Hematopoietic multipotent progenitor cell treated with erythropoietin and hydrocortisone succinate and interleukin-3 and kit ligand, for 15 days (in vitro differentiated cells): Measurements from ENCODE around the gene PBX1.
A peak's percentile ranks its signal among the peaks of the same experiment; 100 is the strongest.

Experiments used
- DNase-seq: peaks from one replicate; pipeline ENCODE4 v3.0.0-alpha.2; 2015; ENCODE audit warnings: low spot score

PBX1 gene

DNA sequence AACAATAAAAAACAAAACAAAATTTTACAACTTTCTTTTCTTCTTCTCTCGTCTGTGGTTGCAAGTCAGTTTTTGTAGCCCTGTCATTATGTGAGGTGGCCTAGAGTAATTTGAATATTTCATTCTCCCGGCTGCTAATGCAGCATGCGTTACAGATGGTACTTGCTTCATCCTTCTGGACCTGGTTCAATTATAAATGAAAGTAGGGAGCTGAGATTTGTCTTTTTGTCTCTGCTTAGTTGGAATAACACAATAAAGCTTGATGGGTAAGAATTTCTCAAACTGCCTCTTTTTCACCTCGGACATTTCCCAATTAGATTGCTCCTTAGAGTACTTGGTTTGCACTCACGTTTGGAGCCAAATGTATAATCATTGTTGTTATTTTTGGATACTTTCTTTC, 201.6 kb downstream of the PBX1 start:
- DNase-seq = no peak

DNA sequence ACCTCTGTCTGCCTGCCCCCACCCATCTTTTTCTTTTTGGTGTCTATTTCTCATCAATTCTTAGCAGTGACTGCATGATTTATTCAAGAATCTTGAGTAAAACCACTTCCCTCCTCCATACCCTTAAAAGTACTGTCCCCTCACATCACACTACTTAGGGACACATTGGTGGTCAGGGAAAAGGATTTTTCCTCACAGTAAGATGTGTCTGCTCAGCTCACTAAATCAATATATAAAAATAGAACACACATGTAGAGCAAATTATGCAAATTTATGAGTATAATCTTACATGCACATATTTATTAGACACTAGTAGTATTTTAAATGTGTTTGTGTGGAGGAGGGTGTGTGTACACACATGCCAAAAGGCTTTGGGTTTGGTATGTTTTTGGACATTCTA, 202.0 kb downstream of the PBX1 start:
- no peak for DNase-seq

DNA sequence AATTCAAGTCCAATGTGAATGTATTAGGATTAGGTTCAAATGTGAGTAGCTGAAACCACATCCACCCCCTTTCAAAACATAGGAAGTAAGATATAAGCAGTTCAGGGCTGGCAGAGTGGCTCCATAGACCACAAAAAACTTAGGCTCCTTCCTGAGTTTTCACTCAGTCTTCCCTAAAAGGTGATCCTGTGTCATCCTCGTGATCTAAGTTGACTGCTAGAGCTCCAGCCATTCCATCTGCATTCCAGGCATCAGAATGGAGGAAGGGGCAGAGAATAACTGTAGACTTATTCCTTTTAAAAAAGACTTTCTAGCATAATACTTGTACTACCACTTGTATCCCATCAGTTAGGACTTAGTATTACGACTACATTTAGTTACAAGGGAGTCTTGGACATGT, 204.1 kb downstream of the PBX1 start:
- no peak for DNase-seq

DNA sequence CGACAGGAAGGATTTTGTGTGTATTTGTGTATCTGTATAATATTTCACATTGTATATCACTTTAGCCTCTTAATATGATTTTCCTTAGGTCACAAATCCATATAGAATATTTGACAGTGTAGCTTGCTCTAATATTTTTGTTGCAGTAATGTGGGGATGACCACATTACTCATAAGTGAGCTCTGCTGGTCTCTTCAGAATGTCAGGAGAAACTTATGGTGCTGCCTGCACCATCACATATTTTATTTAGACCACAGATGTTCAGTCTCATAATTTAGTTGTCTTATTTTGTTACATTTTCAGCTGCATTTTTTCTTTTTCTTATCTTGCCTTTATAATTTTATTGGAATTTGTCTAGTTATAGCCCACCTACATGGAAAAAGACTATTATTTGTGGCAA, 205.3 kb downstream of the PBX1 start:
- DNase-seq = no peak

DNA sequence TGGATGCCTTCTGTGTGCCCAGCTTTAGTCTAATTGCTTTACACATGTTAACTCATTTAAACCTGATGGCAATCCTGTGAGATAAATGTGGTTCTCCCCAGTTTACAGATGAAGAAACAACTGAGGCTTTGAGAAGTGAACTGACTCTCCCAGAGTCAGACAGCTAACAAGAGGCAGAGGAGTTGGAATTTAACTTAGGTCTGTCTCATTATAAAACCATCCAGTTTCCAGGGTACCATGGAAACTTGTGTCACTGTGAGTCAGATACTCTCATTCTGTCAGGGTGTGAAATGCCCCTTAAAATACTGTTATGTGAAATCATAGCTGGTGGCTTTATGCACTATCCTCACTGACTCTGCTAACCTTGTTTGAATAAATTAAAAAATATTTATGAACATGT, 206.6 kb downstream of the PBX1 start:
- no peak for DNase-seq

DNA sequence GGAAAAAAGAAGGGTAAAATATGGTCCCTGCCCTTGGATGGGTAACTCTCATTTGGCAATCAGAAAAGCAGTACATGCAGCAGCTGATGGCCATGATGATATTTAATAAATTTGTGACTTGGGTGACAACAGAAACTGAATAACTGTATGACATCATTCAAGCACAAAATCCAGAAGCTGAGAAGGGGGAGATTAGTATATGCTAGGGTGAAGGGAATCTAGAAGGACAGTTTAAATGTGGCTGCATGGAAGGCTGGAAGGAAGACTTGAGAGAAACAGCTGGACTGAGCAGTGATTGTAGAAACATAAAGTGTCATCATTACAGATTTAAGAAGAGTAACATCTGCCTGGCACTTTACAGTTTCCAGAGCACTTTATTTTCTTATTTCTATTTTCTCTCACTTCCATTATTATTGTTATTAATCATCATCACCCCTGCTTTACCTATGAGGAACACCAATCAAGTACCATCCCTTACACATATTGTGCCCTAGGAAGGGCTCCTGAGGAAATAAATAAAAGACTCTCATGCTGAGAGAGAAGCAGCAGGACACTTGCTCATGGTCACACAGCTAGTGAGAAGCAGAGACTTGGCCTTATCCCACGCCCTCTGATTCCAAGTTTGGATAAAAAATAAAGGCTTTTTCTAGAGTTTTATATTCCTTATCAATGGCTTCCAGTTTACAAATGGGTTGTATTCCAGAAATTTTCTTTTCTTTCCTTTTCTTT, 207.2 kb downstream of the PBX1 start:
- no peak for DNase-seq

DNA sequence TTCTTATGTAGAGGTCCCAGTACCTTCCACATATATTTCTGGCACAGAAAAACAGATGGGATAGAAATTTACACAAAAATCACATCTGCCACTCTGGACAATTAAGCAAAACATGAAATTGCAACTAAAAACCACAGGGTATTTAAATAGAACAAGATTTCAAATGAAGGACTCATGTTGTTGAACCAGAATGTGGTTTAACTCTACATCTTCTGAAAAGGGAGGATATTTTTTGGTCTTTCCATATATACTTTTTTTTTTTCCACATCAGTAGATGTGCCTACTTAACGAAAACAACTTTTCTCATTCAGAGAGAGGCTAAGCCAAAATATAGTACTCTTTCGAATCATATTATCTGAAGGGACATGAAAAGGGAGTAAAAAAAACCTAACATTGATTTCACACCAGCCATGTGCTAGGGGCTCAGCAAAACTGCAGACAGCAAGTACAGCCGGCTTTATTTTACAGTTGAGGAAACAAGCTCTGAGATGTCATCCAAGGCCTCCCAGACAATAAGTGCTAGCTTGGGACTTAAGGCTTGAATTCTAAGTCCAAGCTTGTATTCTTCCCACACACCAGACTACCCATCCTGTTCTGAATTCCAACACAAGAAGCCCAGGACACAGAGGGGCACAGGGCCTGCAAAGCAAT, 208.9 kb downstream of the PBX1 start:
- no peak for DNase-seq

DNA sequence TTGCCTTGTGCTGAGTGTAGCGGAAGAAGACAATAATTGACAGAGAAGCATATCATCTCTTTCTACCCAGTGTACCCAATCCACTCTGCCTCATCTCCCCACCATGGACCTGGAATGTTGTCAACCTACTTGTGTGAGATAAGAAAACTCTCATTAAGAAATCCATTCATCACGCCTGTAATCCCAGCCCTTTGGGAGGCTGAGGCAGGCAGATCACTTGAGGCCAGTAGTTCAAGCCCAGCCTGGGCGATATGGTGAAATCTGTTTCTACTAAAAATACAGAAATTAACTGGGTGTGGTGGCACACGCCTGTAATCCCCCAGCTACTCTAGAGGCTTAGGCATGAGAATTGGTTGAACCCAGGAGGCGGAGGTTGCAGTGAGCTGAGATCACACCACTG, 209.6 kb downstream of the PBX1 start:
- no peak for DNase-seq

DNA sequence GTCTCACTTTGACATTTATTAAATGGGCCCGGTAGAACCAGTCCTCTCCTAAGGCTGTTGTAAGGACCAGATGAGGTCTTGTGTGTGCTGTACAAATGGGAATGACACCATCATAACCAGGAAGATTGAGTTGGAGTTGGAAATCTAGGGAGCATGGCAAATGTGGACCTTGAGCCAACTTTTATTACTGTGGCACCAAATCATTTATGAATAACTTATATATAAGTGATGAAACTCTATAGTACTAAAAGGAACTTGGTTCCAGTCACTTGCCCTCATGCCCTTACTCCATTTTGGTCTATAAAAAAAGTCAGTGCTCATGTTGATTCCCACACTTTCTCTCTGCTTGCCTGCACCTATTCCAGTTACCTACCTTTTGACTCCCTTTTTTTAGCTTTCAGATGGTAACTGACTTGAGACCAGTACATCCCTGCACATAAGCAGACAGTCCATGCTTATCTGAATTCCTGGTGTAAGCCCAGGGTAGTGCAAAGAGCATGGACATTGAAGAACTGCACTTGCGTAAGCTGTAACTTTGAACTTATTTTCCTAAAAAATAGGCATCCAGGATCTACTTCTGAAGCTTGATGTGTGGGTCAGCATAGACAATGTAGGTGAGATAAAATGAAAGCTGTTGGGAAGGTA, 210.6 kb downstream of the PBX1 start:
- DNase-seq = no peak

DNA sequence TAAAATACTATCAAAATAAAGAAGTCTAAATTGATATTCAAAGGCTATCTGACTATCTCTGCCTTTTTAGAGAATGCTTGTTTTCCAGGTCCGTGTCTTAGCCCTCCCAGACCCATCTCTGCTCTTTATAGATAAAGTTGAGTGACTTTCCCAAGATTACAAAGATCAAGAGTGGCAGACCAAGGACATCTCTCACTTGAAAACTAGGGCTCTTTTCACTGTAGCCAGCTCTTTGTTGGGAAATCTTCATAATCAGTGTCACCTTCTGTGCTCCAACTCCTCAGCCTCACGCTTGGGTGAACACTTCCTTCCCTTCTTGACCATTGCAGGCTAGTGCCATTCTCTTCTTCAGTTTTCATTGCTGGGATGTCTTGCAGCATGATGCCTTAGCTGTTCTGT, 211.1 kb downstream of the PBX1 start:
- no peak for DNase-seq

DNA sequence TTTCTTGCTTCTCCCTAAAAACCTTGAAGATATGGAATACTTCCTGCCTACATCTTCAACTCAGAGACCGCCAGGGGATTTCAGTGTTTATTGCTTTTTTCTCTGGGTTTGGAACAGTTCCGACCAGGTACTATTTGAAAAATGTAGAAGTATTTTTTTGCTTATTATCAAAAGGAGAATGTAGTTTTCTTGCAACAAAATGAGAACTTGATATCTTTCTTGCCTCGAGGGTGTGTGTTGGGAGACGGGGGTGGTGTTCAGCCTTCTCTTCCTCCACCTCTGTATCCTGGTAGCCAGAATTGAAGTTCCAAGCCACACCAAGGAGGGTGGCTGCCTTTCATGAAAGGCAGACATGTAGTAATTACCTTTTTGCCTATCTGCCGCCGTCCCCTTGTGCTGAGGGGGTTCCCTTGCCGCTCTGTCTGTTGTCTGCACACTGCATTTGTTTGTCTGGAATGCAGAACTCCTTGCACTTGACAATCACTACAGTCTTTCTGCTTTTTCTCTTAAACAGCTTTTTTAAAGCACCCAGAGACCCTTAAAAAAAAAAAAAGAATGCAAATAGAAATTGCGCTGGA, 212.1 kb downstream of the PBX1 start:
- DNase-seq = no peak

DNA sequence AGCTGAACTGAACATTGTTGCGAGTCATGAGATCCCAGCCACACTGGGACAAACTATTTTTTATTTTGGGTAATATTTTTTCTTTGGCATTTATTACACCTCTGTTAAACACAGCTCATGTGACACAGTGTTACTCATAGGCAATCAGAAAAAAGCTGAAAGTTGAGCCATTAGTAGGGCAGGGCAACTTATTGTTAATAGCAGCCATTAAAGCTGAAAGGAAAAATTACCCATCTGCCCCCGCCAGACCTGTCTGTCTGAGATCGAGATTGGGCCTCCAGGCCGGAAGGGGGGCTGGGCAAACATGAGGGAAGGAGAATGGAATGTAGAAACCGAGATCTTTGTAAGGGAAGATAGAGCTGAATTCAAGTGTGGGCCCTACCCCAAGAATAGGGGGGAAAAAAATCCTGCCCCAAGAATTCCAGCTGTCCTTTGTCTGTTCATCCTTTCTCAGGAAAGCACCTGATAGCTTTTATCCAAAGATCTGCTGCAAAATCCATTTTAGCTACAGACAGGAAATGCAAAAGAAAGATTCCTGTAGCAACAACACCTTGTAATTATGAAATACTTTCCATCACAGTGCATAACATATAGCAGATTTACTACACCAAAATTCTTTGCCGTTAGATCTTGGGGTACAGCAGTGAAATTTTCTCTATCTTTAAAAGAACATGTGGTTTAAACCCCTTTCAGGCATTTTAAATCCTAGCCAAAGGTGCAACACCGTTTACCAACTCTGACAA, 212.8 kb downstream of the PBX1 start:
- DNase-seq = no peak

DNA sequence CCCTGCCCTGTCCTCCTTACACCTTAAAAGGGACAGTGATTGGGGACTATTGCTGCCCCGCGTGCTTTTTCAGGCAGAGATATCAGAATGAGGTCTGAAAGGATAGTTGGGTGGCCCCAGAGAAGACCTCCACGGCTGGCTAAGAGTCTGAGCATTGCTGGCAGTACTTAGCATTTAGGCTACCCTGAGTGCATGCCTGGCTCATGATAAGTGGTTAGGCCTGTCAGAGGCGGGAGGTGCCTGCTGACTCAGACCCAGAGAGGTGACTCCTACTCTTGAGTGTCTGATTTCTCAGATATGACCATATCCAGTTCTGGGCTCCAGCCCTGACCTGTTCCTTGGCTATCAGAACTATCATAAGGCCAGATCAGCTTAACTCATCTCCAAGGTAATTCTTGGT, 213.7 kb downstream of the PBX1 start:
- peak; percentile 19 for DNase-seq

DNA sequence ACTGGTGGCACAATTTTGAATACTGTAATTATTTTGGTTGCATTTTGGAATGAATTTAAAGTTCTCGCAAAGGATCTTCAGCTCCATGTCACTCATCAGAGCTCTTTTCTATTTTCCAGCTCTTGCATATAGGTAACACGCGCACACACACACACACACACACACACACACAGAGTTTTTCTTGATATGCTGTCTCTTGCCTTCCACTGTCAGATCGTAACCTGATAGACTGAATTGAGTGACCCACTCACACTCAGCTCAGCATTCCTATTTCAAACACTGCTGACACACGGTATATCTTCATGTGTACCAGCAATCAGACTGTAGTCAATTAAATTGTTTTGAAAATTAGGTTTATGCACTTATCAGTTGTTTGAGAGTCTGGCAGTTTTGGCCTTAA, 214.1 kb downstream of the PBX1 start:
- DNase-seq = no peak

DNA sequence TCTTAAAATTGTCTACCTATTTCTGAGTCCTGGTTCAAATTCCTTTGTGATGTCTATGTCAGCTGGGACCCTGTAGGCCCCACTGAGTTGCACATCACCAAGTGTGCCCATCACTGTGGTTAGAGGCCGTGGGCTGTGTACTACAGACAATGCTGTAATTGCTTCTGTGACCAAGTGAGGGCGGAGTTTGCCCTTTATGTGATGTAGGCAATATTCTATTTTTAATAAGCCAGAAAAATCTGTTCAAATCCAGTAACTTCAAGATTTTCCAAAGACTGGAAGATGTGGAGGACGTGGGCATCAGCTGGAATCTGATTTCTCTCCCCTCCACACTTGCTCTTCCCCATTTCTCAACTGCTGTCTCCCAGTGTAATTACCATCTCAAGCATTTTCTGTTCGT, 215.4 kb downstream of the PBX1 start:
- no peak for DNase-seq

DNA sequence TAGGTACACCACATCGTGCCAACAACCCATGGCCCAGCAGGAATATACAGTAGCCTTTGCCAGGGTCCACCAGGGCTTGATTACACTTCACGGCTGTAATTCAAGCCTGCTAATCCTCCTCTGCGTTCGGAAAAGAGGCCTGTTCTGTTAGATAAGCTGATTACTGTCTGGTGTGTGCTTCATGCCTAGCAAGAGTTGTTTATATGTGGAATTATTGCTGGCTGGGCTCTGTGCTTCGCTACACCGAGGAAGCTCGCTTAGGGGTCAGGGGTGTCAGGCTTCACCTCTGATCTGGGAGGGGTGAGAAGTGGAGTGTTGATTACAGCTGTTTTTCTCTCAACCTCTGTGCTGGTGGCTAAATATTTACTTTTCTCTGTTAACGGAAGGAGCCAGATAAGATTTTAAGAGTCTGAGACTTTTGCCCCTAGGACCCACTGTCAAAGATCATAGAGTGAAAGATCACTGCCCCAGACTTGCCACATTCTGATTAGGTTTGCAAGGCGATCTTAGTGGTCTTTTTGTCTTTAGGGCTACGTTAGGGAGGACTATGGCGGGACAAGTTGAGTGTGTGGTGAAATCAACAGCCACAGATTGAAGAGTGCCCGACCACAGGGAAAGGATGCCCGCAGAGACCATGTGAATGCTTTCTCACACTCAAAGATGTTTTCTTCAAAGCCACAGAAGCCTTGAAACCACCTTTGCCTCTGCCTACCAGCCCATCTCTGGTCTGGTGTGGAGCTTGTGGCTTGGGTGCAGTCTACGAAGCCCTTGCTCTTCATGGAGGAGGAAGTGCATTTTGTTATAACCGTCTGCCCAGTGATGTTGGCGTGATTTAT, 216.1 kb downstream of the PBX1 start:
- DNase-seq = no peak

DNA sequence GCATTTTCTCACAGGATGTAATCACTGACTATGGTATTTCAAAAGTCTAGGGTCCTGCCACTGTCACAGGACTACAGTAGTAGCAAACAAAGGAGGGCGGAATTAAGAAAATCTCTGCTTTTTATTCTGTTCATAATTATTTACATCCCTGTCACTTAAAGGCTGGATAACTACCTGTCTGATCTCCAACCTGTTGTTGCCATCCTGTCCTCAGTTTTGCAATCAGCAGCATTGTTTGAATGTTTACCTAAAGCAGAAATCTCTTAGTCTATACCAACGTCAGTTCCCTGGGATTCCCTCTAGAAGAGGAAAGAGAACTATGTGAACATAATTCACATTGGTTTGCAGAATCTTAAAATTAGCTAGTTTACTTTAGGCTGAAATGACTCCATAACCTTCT, 218.5 kb downstream of the PBX1 start:
- no peak for DNase-seq

DNA sequence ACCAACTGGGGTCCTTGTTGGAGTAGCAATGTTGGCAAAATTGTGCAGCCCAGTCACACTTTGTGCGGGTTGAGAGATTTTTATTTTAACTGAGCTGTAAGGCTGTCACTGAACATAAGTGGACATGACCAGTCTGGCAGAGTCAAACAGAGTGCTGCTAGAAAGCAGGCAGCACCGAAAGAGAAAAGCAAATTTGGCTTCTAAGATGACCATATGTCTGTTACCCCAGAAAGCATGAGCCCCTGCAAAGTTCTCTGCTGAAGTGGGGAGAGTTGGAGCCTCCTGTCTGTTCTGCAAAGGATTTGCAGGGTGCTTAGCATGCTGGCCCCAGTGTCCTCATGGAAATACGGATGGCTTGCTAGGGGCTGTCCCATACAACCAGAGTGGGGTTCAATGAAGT, 220.4 kb downstream of the PBX1 start:
- DNase-seq = no peak

DNA sequence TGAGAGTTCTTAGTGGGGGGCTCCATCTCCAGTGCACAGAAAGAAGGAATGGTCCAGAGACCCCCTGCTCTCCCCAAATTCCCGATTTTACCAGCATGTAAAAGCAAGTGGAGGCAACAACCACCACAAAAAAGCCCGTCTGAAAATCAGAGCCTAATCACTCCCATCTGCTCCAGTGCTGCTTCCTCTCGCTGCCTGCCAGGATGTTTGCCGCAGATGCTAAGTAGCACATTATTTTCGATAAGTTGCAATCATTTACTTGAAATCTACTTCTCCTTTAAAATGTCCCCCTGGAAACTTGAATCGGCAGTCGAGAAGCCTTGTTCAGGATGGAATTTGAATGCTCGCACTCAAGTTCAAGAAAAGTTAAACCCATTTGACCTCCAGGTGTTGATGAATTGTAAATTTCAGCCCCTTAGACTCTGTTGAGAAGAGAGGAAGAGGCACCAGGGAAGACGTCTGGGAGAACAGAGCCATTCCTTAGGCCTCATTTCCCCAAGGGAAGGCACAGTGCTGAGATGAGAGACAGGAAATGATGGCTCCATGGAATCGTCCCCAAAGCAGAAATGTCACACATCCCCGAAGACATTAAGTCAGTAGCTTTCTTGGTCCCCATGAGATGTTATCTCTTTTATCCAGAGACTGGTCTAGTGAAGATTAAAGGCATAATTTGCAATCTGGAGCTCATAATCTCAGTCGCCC, 221.3 kb downstream of the PBX1 start:
- no peak for DNase-seq

DNA sequence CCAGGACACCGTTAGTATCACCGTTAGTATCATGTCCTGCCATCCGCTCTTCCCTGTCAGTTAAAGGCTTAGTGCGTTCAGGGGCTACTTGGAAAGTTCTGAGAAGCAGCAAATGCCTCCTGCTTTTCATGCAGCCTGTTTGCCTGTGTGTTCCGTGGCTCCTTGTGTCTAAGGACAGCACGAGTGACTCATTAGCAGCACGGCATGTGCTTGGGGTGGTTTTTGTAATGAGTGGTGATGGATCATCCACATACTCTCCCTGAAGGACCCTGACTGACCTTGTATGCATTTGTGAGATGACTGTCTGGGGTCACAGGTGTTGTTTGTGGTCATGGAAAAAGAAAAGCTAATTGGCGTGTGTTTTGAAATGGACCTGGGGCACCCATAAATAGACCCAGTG, 221.9 kb downstream of the PBX1 start:
- DNase-seq = no peak

DNA sequence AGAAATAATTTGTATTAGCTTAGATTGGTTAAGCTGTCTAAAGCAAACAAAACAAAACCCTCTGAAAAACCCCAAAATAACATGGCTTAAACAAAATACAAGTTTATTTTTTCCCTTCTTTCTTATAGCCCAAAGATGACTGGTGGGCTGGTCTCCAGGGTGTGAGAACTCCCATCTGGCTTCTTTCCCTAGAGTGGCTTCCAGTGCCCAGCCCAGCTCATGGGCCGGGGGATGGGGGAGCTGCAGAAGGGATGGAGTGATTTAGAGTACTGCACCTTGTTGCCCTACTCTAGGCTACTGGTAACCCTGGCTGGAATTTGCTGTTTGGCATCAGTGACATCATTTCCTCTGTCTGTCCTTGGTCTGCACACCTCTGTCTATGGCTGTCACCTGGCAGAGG, 223.0 kb downstream of the PBX1 start:
- DNase-seq = no peak
